G401.6 (cell line): ENCODE data around the gene OR8G1.
"Not testable (repeated sequence)": the region's sequence is repeated elsewhere in the genome, so short reads cannot be mapped to it uniquely, and the experiment has no call there.

Source experiments
- FAIRE-seq: peaks from 2 replicates; lab custom pipeline; 2012; peaks lifted over from hg19 to GRCh38; lab: Jason Lieb, UNC

Gene OR8G1

DNA sequence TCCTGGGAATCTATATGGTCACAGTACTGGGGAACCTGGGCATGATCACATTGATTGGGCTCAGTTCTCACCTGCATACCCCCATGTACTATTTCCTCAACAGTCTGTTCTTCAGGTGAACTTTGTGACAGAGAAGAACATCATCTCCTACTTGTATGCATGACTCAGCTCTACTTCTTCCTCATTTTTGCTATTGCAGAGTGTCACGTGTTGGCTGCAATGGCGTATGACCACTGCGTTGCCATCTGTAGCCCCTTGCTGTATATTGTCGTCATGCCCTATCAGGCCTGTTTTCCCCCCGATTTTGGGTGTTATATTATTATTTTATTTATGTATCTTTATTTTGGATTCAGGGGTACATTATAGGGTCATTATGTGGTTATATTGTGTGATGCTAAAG, 2.4 kb upstream of the OR8G1 start:
- no peak for FAIRE-seq

DNA sequence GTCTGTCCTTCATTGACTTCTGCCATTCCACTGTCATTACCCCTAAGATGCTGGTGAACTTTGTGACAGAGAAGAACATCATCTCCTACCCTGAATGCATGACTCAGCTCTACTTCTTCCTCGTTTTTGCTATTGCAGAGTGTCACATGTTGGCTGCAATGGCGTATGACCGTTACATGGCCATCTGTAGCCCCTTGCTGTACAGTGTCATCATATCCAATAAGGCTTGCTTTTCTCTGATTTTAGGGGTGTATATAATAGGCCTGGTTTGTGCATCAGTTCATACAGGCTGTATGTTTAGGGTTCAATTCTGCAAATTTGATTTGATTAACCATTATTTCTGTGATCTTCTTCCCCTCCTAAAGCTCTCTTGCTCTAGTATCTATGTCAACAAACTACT, 9.0 kb downstream of the OR8G1 start:
- FAIRE-seq: not testable (repeated sequence)

- FAIRE-seq: no peak
These were observed 15.2 kb downstream of the OR8G1 start, which contains the start of gene OR8G5 for GRCh38 chr11:124256076-124256475. OR8G5 (plus strand) TSS chr11:124256376; CDS start chr11:124264932, 8,556 bp downstream.

DNA sequence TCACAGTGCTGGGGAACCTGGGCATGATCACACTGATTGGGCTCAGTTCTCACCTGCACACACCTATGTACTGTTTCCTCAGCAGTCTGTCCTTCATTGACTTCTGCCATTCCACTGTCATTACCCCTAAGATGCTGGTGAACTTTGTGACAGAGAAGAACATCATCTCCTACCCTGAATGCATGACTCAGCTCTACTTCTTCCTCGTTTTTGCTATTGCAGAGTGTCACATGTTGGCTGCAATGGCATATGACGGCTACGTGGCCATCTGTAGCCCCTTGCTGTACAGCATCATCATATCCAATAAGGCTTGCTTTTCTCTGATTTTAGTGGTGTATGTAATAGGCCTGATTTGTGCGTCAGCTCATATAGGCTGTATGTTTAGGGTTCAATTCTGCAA, 24.1 kb downstream of the OR8G1 start:
- FAIRE-seq: not testable (repeated sequence)

- FAIRE-seq: not testable (repeated sequence)
These were observed 30.0 kb downstream of the OR8G1 start for GRCh38 chr11:124270886-124271285.

- FAIRE-seq: no peak
These were observed 33.1 kb downstream of the OR8G1 start for GRCh38 chr11:124274000-124274399.

DNA sequence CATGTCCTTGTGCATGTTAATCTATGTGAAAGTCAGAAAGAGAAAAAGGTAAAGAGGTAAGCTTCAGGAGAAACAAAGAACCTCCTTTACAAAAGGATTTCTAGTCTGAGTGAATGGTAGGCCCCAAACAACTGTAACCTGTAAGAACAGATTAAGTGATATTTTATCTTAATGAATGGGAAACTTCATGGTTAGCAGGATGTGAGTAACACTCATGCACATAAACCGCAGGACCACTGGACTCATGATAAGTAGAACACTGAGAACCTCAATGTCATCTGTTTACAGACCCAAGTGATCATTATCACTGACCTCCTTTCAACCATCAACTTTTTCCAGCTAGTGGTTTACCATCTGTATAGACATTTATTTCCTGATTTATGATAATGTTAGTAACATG, 35.2 kb downstream of the OR8G1 start:
- FAIRE-seq: no peak

DNA sequence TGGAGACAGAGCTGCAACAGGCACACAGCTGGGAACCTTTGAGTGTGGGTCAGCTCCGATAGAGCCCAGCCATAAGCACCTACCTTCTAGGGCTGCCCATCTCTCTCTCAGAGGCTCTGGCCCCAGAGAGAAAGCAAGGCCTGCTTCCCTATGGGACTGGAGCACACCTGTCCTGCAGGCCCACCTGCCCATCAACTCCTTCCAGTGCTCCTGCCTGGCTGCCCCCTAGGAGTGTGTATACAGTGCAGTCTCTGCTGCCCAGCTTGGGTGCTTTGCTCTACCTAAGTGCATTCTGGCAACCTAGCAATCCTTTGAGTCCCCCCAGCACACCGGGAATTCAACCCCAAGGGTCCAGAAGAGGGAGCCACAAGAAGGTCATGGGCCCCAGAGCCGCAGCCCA, 36.3 kb downstream of the OR8G1 start:
- FAIRE-seq: no peak

GRCh38 chr11:124277804-124278203, 36.9 kb downstream of the OR8G1 start:
- FAIRE-seq: no peak

DNA sequence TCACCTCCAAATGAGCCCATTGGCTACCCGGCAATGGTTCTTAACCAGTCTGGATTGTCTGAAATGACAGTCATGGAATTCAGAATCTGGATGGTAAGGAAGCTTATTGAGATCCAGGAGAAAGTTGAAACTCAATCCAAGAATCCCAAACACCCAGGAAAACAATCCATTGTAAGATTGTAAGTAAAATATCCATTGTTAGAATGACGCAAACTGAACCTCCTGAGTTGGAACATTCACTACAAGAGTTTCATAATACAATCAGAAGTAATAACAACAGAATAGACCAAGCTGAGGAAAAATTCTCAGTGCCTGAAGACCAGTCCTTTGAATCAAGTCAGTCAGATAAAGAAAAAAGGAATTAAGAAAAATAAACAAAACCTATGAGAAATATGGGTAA, 37.4 kb downstream of the OR8G1 start:
- FAIRE-seq: no peak

DNA sequence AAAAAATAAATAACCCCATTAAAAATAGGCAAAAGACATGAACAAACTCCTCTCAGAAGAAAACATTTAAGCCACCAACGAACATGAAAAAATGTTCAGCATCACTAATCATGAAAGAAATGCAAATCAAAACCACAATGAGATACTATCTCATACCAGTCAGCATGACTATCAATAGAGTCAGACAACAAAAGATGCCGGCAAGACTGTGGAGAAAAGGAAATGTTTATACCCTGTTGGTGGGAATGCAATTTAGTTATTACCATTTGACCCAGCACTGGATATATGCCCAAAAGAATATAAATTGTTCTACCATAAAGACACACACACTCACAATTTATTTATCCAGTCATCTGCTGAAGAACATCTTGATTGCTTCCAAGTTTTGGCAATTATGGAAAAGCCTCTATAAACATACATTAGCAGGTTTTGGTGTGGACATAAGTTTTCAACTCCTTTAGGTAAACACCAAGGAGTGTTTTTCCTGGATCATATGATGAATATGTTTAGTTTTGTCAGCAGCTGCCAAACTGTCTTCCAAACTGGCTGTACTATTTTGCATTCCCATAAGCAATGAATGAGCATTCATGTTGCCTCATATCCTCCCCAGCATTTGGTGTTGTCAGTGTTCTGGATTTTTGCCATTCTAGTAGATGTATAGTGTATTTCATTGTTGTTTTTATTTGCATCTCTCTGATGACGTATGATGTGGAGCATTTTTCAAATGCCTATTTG, 44.9 kb downstream of the OR8G1 start:
- no peak for FAIRE-seq

DNA sequence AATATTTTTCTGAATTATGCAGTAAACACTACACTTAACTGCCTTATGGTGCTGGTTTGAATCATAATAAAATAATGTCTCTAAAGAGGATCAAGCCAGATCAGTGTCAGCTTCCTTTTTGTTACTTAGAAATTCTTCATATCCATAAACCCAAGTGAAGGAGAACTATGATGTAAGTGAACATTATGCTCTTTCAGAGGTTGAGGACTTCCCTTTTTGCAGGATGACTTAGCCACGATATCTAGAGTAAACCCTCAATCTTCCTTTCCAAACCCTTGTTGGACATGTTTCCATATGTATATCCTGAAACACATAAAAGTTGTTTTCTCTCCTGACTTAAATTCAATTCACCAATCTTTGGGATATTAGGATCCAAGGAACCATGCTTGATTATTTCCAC, 53.8 kb downstream of the OR8G1 start:
- no peak for FAIRE-seq

- FAIRE-seq: no peak
These were observed 55.1 kb downstream of the OR8G1 start for GRCh38 chr11:124296016-124296415.

- FAIRE-seq: no peak
These were observed 57.0 kb downstream of the OR8G1 start for GRCh38 chr11:124297921-124298320.

DNA sequence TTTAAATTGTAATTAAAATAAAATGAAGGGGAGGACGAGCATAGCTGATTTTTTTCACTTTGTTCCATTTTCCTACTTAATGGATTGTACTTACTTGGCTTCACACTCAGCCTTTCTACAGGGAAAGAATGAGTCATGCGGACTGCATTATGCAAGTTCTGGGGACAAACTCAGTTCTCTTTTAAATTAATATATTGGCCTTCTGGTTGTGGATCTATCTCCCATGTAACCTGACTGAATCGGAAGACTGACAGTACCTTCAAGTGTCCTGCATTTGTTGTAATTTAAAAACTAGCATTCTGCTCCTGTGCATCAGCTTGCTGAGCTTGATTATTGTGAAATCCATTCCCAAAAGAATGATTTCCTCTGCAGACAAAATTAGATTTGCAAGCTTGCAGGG, 60.7 kb downstream of the OR8G1 start:
- no peak for FAIRE-seq

- FAIRE-seq: no peak
These were observed 61.6 kb downstream of the OR8G1 start for GRCh38 chr11:124302347-124303125.
